Liver (tissue), 3 donors: ENCODE measurements around the gene UNC5CL.

ENCODE experiments used
- CTCF ChIP-seq: fragments of 150-350 bp; IDR thresholded peaks from 2 replicates; pipeline ENCODE4 v1.5.1; 2017; ENCODE audit warnings: improper control_type of control experiment, low read depth, low read length; ENCODE audit not compliant: missing input control
- JUND ChIP-seq, 2 donors: IDR thresholded peaks; 2 replicates each; pipeline ENCODE4 v1.6.1; 2016; ENCODE audit warnings: antibody characterized with exemption in 2 of 2
- RAD21 ChIP-seq, 2 donors: IDR thresholded peaks; 2 replicates each; pipeline ENCODE4 v1.6.1; 2016; ENCODE audit warnings: antibody characterized with exemption in 2 of 2, mild to moderate bottlenecking in 2 of 2
- RXRA ChIP-seq, 2 donors: IDR thresholded peaks; 2 replicates each; pipeline ENCODE4 v1.6.1; 2017 to 2018; ENCODE audit warnings: antibody characterized with exemption in 2 of 2, mild to moderate bottlenecking in 1 of 2
- YY1 ChIP-seq: IDR thresholded peaks from 2 replicates; pipeline ENCODE4 v1.6.1; 2016; ENCODE audit warnings: antibody characterized with exemption, mild to moderate bottlenecking
- donor health status: healthy.
- donor health status: healthy.

- TF ChIP-seq CTCF: no peak
- TF ChIP-seq RXRA (IDR thresholded peaks at IDR 0.05): peak; percentile 47 to 84
- TF ChIP-seq JUND (IDR thresholded peaks at IDR 0.05): peak in 1 of 2 donors; percentile 25
- no peak for TF ChIP-seq RAD21 (IDR thresholded peaks at IDR 0.05)
- peak; percentile 98 for TF ChIP-seq YY1
Measured at GRCh38 chr6:41071923-41072835, 33.2 kb upstream of the UNC5CL start, which contains the start of gene OARD1.
